Endothelial cell of umbilical vein (primary cell): ENCODE data around the gene GMPPB. TPM values are rescaled to one million over a fixed set of nuclear protein-coding genes. Genes with fewer than 3 reads are reported as not detected.

ENCODE experiments used
- BruUV-seq: library from RNA; stranded (reverse); fragments of 400-500 nt; replicated peaks from 2 replicates; lab custom pipeline; 2021; lab: Mats Ljungman, UMichigan
- CTCF ChIA-PET: fragments of 300-600, 350-600 bp; sonication (Branson Sonifier 250); formaldehyde crosslinking; loops from one replicate; lab custom pipeline; 2021; ENCODE audit warnings: antibody characterized with exemption, inconsistent platforms; lab: Charles Lee
- POLR2A ChIA-PET: fragments of 300-600, 350-600 bp; sonication (Branson Sonifier 250); formaldehyde crosslinking; loops from one replicate; lab custom pipeline; 2021; ENCODE audit warnings: antibody characterized with exemption, inconsistent platforms; lab: Charles Lee
- DNase-seq: peaks from one replicate; pipeline ENCODE4 v3.0.0-alpha.2; 2011; ENCODE audit warnings: low read depth, low spot score
- FAIRE-seq: peaks from 2 replicates; lab custom pipeline; 2011; peaks lifted over from hg19 to GRCh38; lab: Jason Lieb, UNC
- H2AFZ ChIP-seq: 2 replicates; pipeline ENCODE4 v1.6.0; 2012; ENCODE audit warnings: low read depth, low read length, control low read depth, inconsistent platforms
- H3K27ac ChIP-seq: 2 replicates; pipeline ENCODE4 v1.5.1; 2011; ENCODE audit warnings: low read depth, mild to moderate bottlenecking, control low read depth, low read length, moderate library complexity; ENCODE audit not compliant: insufficient read depth
- H3K27me3 ChIP-seq, 2 experiments: 2 replicates each; pipeline versions ENCODE4 v1.6.0 to v1.6.1; 2011; ENCODE audit warnings: low read length in 2 of 2, mixed read lengths in 1 of 2; ENCODE audit not compliant: control insufficient read depth in 2 of 2, insufficient read depth in 2 of 2
- H3K36me3 ChIP-seq, 2 experiments: 2 replicates in 1 of 2; 3 replicates in 1 of 2; pipeline ENCODE4 v1.5.1; 2011; ENCODE audit warnings: low read length in 2 of 2, mild to moderate bottlenecking in 1 of 2, moderate library complexity in 1 of 2; ENCODE audit not compliant: control insufficient read depth in 2 of 2, insufficient read depth in 2 of 2; ENCODE audit errors: extremely low read depth in 1 of 2
- H3K4me1 ChIP-seq: 3 replicates; pipeline ENCODE4 v1.5.1; 2011; ENCODE audit warnings: mild to moderate bottlenecking, low read length; ENCODE audit not compliant: control insufficient read depth, insufficient read depth; ENCODE audit errors: extremely low read depth
- H3K4me2 ChIP-seq: 2 replicates; pipeline ENCODE4 v1.6.1; 2011; ENCODE audit warnings: low read length, control low read depth, mixed read lengths; ENCODE audit not compliant: insufficient read depth
- H3K4me3 ChIP-seq, 3 experiments: fragments of 200-600 bp in 1 of 3; sonication (generic), shearing (Covaris generic) in 1 of 3; replicated peaks in 1 of 3; 2 replicates each; pipeline ENCODE4 v1.5.1; 2011 to 2016; ENCODE audit warnings: control low read depth in 3 of 3, low read length in 3 of 3, mild to moderate bottlenecking in 2 of 3, inconsistent platforms in 1 of 3, low read depth in 1 of 3, moderate library complexity in 1 of 3; ENCODE audit not compliant: insufficient read depth in 1 of 3
- H3K79me2 ChIP-seq: 2 replicates; pipeline ENCODE4 v1.6.0; 2012; ENCODE audit warnings: low read length, inconsistent platforms; ENCODE audit not compliant: control insufficient read depth, insufficient read depth
- H3K9ac ChIP-seq: replicated peaks from 2 replicates; pipeline ENCODE3; 2011; ENCODE audit warnings: low read length, control low read depth; ENCODE audit not compliant: insufficient read depth; ENCODE audit errors: extremely low read depth
- H3K9me1 ChIP-seq: replicated peaks from 3 replicates; pipeline ENCODE4 v1.6.0; 2011; ENCODE audit warnings: mild to moderate bottlenecking, low read length; ENCODE audit not compliant: control insufficient read depth, insufficient read depth; ENCODE audit errors: extremely low read depth
- H3K9me3 ChIP-seq: replicated peaks from 2 replicates; pipeline ENCODE4 v1.5.1; 2012; ENCODE audit warnings: low read length, inconsistent platforms; ENCODE audit not compliant: control insufficient read depth, insufficient read depth
- H4K20me1 ChIP-seq: replicated peaks from 2 replicates; pipeline ENCODE3; 2011; ENCODE audit warnings: mild to moderate bottlenecking, low read length; ENCODE audit not compliant: control insufficient read depth, insufficient read depth; ENCODE audit errors: extremely low read depth
- EZH2 ChIP-seq: IDR thresholded peaks from 2 replicates; pipeline ENCODE4 v1.6.1; 2012; ENCODE audit warnings: borderline replicate concordance, low read depth, mild to moderate bottlenecking, moderate library complexity, low read length, inconsistent platforms; ENCODE audit not compliant: severe bottlenecking
- FOS ChIP-seq: IDR thresholded peaks from 2 replicates; pipeline ENCODE4 v1.6.1; 2011; ENCODE audit warnings: mild to moderate bottlenecking, low read length, moderate library complexity, borderline replicate concordance; ENCODE audit not compliant: insufficient read depth
- GATA2 ChIP-seq: IDR thresholded peaks from 2 replicates; pipeline ENCODE4 v1.7.0; 2011; ENCODE audit warnings: low read depth, mild to moderate bottlenecking, moderate library complexity, mixed read lengths, low read length; ENCODE audit not compliant: insufficient read length, insufficient read depth
- JUN ChIP-seq: IDR thresholded peaks from 2 replicates; pipeline ENCODE4 v1.6.1; 2011; ENCODE audit warnings: borderline replicate concordance, low read depth; ENCODE audit not compliant: insufficient read length, insufficient read depth
- POLR2A ChIP-seq: IDR thresholded peaks from 2 replicates; pipeline ENCODE4 v1.6.1; 2012; ENCODE audit warnings: low read depth, mild to moderate bottlenecking, control low read depth, low read length
- POLR2AphosphoS5 ChIP-seq: IDR thresholded peaks from 2 replicates; pipeline ENCODE4 v1.6.1; 2012; ENCODE audit warnings: low read depth, mild to moderate bottlenecking, control low read depth, low read length, moderate library complexity; ENCODE audit not compliant: insufficient read depth
- dilution Hi-C: fragments of 300-500 bp; cut with MboI; formaldehyde crosslinking; loops from one replicate; pipeline ENCODE4 v1.15.0; 2019; ENCODE audit warnings: low sequenced_read_pairs; ENCODE audit not compliant: extremely low pct_ligation_motif_present
- intact Hi-C: fragments of 100-400 bp; cut with micrococcal nuclease; formaldehyde crosslinking; loops from one replicate; pipeline ENCODE4 v1.10.0; 2022
- polyA plus RNA-seq, 4 experiments: library from polyadenylated mRNA; depleted of rRNA in 3 of 4; stranded (reverse) in 3 of 4; unstranded in 1 of 4; fragments of >200 nt; gene quantifications; 2 replicates each; pipeline versions ENCODE4 v1.2.1 to v1.2.3, GENCODE V29; 2011 to 2012; ENCODE audit warnings: missing spikeins in 1 of 4
- total RNA-seq: library from RNA; stranded (reverse); gene quantifications from 2 replicates; pipeline ENCODE4 v1.2.3, GENCODE V29; 2021
- TF ChIP-seq, protein P1 (sequence below), 2 donors: IDR thresholded peaks; 1 replicate in 1 of 2; 2 replicates in 1 of 2; pipeline ENCODE4 v1.5.1; 2011; ENCODE audit warnings: low read length in 2 of 2, mild to moderate bottlenecking in 2 of 2, moderate library complexity in 2 of 2, control low read depth in 1 of 2, inconsistent platforms in 1 of 2, low read depth in 1 of 2; ENCODE audit not compliant: insufficient read depth in 1 of 2; ENCODE audit errors: extremely low read depth in 1 of 2

The GMPPB gene
- total and polyA plus RNA-seq, 2 donors (not counting 3 experiments of a cell fraction or from before 2014, with no cell fraction given) = 52.5 to 62.0 TPM

GRCh38 chr3:49673121-49673714 is 50.5 kb downstream of the GMPPB start:
- peak overlapping the region; percentile 41 for H3K9ac ChIP-seq
- H3K4me2 ChIP-seq = peak overlapping the region; percentile 72
- DNase-seq (no peak), FAIRE-seq (no peak)
- dilution Hi-C loops (no loop called here), intact Hi-C loops (no loop called here)
- CTCF ChIA-PET = interaction anchor here (5.4 kb wide), 1 partner anchor 135 kb away, joined by 293 read pairs; no protein-coding TSS in a partner anchor
- POLR2A ChIA-PET = interaction anchor here (0.7 kb wide), 1 partner anchor 133 kb away, joined by 3 read pairs; no protein-coding TSS in a partner anchor
- H3K79me2 ChIP-seq = peaks cover 3% of the 10 kb centered on the region
- H2AFZ ChIP-seq = peak overlapping the region; percentile 30
- no peaks in the 10 kb centered on the region for H4K20me1 ChIP-seq
- no peaks in the 10 kb centered on the region for H3K27me3 ChIP-seq
- H3K27ac ChIP-seq = peak overlapping the region; percentile 40
- TSS peak; percentile 78 for BruUV-seq
- peak overlapping the region; percentile 13 to 41 (median 41) for H3K4me3 ChIP-seq
- no peaks in the 10 kb centered on the region for H3K9me1 ChIP-seq
- peaks cover 4% of the 10 kb centered on the region for H3K4me1 ChIP-seq
- no peaks in the 10 kb centered on the region for H3K9me3 ChIP-seq
- H3K36me3 ChIP-seq = no peaks in the 10 kb centered on the region
- TF ChIP-seq POLR2A (no peak), EZH2 (no peak), JUN (no peak), FOS (no peak)

DNA sequence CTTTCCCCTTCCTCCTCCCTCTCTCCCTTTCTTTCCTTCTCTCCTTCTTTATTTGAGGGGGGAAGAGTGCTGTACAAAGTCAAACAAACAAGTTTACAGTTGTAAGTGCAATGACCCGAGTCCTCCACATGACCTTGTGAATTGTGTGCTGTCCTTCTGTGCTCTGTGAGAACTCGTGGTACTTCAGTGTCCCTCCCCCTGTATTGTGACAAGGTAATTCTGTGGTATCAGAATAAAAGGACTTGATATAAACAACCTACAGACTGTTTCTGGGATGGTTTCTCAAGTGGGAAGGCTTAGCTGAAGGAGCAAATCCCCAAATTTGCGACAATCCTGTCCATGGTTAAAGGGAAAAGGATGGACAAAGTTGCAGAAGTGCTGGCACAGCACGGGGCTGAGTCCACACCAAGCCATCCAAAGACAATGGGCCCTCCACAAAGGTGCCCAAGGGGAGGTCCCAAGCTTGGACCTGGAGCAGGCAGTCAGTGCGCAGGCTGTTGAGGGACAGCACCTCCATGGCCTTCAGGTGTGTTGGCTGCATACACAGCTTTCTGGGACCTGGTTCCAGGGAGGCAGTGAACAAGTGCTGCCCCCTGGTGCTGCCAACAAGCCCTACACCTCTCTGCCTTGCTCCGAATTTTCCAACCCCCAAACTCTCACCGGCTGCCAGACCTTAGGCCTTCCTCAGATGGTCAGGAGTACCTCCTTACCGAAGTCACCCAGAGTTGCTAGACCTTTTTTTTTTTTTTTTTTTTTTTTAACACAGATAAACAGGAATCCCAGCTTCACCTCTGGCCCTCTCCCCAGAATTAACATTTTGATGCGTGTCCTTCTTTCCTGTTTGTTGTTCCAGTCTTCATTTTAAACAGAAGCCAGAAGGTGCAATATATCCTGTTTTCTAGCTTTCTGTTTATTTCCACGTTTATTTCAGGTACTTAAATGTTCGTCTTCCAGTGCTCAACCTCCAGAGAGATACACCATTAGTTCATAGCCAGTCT is 52.2 kb downstream of the GMPPB start:
- no peak overlapping the region for H3K27ac ChIP-seq
- ChIA-PET CTCF (interaction anchor here (0.6 to 5.4 kb wide), 15 partner anchors 11 to 217 kb away, joined by 3 to 293 read pairs (median 4); partner anchors contain the start of gene BSN), POLR2A (interaction anchor here (0.9 to 1.0 kb wide), 2 partner anchors 131 to 132 kb away, joined by 3 to 9 read pairs; partner anchors contain the start of gene INKA1)
- no peaks in the 10 kb centered on the region for H3K9me1 ChIP-seq
- H3K79me2 ChIP-seq = peaks cover 3% of the 10 kb centered on the region
- H3K4me2 ChIP-seq = no peak overlapping the region
- dilution Hi-C loops (no loop called here), intact Hi-C loops (loop anchor here (1.0 kb wide), 1 partner anchor 132 kb away; no protein-coding TSS in a partner anchor)
- H3K4me3 ChIP-seq = no peak overlapping the region
- no peak overlapping the region for H2AFZ ChIP-seq
- BruUV-seq = no TSS peak
- H3K4me1 ChIP-seq = peaks cover 4% of the 10 kb centered on the region
- FAIRE-seq = peak; percentile 89
- peak; percentile 69 for DNase-seq
- no peaks in the 10 kb centered on the region for H3K36me3 ChIP-seq
- no peaks in the 10 kb centered on the region for H4K20me1 ChIP-seq
- no peaks in the 10 kb centered on the region for H3K27me3 ChIP-seq
- no peak overlapping the region for H3K9ac ChIP-seq
- TF ChIP-seq JUN = no peak
- TF ChIP-seq GATA2 = no peak
- TF ChIP-seq, protein P1, sequence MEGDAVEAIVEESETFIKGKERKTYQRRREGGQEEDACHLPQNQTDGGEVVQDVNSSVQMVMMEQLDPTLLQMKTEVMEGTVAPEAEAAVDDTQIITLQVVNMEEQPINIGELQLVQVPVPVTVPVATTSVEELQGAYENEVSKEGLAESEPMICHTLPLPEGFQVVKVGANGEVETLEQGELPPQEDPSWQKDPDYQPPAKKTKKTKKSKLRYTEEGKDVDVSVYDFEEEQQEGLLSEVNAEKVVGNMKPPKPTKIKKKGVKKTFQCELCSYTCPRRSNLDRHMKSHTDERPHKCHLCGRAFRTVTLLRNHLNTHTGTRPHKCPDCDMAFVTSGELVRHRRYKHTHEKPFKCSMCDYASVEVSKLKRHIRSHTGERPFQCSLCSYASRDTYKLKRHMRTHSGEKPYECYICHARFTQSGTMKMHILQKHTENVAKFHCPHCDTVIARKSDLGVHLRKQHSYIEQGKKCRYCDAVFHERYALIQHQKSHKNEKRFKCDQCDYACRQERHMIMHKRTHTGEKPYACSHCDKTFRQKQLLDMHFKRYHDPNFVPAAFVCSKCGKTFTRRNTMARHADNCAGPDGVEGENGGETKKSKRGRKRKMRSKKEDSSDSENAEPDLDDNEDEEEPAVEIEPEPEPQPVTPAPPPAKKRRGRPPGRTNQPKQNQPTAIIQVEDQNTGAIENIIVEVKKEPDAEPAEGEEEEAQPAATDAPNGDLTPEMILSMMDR (IDR thresholded peaks at IDR 0.05; ENCODE audit: extremely low read depth in 1 of 2, insufficient read depth in 1 of 2, low read depth in 1 of 2, low read length in 2 of 2) = peak; percentile 70 to 96
- TF ChIP-seq POLR2AphosphoS5 = no peak
- H3K9me3 ChIP-seq = no peaks in the 10 kb centered on the region
